PC-3 (cell line): ENCODE data around the gene TLE6.

Source experiments
- EZH2phosphoT487 ChIP-seq: fragments of 300-600 bp; sonication (generic); IDR thresholded peaks from 2 replicates; pipeline ENCODE4 v1.6.1; 2018; ENCODE audit warnings: mild to moderate bottlenecking, antibody characterized with exemption, low read length, borderline replicate concordance
- TF ChIP-seq, protein P1 (sequence below): fragments of 300-600 bp; sonication (generic); conservative IDR thresholded peaks from 2 replicates; pipeline ENCODE4 v1.5.1; 2017; ENCODE audit warnings: antibody characterized with exemption, low read depth, mild to moderate bottlenecking, low read length

DNA sequence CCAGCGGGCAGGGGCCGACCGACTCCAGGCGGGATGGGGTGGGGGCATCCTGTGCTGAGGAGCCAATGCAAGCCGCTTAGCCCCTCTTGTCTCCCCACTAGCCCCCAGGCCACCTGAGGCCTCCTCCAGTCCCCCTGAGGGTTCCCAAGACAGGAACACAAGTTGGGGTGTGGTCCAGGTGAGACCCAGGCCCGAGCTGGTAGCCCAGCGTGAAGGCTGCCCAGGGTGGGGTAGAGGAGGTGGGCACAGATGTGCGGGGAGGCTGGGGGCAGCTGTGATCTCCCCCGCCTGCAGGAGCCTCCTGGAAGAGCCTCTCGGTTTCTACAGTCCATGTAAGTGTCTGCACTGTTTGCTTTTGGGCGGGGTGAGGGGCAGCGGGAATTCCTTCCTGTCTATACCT is 10.4 kb downstream of the TLE6 start:
- TF ChIP-seq, protein P1, sequence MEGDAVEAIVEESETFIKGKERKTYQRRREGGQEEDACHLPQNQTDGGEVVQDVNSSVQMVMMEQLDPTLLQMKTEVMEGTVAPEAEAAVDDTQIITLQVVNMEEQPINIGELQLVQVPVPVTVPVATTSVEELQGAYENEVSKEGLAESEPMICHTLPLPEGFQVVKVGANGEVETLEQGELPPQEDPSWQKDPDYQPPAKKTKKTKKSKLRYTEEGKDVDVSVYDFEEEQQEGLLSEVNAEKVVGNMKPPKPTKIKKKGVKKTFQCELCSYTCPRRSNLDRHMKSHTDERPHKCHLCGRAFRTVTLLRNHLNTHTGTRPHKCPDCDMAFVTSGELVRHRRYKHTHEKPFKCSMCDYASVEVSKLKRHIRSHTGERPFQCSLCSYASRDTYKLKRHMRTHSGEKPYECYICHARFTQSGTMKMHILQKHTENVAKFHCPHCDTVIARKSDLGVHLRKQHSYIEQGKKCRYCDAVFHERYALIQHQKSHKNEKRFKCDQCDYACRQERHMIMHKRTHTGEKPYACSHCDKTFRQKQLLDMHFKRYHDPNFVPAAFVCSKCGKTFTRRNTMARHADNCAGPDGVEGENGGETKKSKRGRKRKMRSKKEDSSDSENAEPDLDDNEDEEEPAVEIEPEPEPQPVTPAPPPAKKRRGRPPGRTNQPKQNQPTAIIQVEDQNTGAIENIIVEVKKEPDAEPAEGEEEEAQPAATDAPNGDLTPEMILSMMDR = no peak
- TF ChIP-seq EZH2phosphoT487 = no peak
